ENCODE results near the gene PCDHGA12. TPM values are rescaled to one million over a fixed set of nuclear protein-coding genes. Genes with fewer than 3 reads are reported as not detected.
"Not testable (repeated sequence)": the region's sequence is repeated elsewhere in the genome, so short reads cannot be mapped to it uniquely, and the experiment has no call there.

Gene PCDHGA12
- total RNA-seq, 5 donors from 2014 or later (not counting 1 experiment from before 2014, with no cell fraction given): 0.09 to 0.53 (median 0.22) TPM; not detected in 1

GRCh38 chr5:141388661-141389060, 41.6 kb upstream of the PCDHGA12 start:
- no peak for DNase-seq
- peaks cover 12% of the 10 kb centered on the region for H3K9me3 ChIP-seq
- H3K4me3 Mint-ChIP-seq: no peak overlapping the region
- H3K4me1 ChIP-seq (ENCODE audit: control insufficient read depth in 1 of 2, extremely low read depth in 1 of 2, insufficient read depth in 2 of 2, low read length in 2 of 2): no peaks in the 10 kb centered on the region
- ATAC-seq (replicated peaks in 1 of 4): no peak
- H3K27ac ChIP-seq (ENCODE audit: low read length): no peak overlapping the region
- H3K4me1 Mint-ChIP-seq: no peaks in the 10 kb centered on the region
- H3K27me3 Mint-ChIP-seq: peaks cover 71 to 80% of the 10 kb centered on the region in 2 donors
- peaks cover 8 to 47% (median 28%) of the 10 kb centered on the region in 3 donors for H3K9me3 Mint-ChIP-seq
- H3K4me3 ChIP-seq (ENCODE audit: control insufficient read depth in 1 of 2, extremely low read depth in 1 of 2, low read length in 1 of 2): peak overlapping the region in 1 of 2 donors; percentile 17
- no peak overlapping the region for H3K27ac Mint-ChIP-seq
- ChIA-PET CTCF (no interaction called here), POLR2A (no interaction called here)
- H3K36me3 Mint-ChIP-seq: peaks cover 13% of the 10 kb centered on the region
- WGBS (ENCODE audit: insufficient coverage): 47% methylated on average over 2 of the region's 10 CpGs
- peaks cover 18 to 49% of the 10 kb centered on the region in 2 experiments for H3K27me3 ChIP-seq (replicated peaks in 1 of 2; ENCODE audit: control insufficient read depth in 2 of 2, extremely low read depth in 1 of 2, insufficient read depth in 2 of 2, low read length in 1 of 2)
- no peaks in the 10 kb centered on the region for H3K36me3 ChIP-seq (ENCODE audit: control insufficient read depth in 2 of 2, extremely low read depth in 1 of 2, insufficient read depth in 1 of 2, low read length in 1 of 2)

GRCh38 chr5:141389153-141390042, 40.9 kb upstream of the PCDHGA12 start:
- CTCF ChIA-PET: interaction anchor here in 1 of 2 donors (0.5 kb wide), 1 partner anchor 59 kb away, joined by 3 read pairs; the partner anchor contains the start of gene PCDHGA1
- ATAC-seq (replicated peaks in 1 of 4): no peak
- WGBS (ENCODE audit: insufficient coverage): 57% methylated on average over 77 of the region's 77 CpGs

GRCh38 chr5:141392429-141393198, 37.7 kb upstream of the PCDHGA12 start, which contains the start of gene PCDHGA8:
PCDHGA8 (plus strand) TSS chr5:141392633; CDS start chr5:141392814, 181 bp downstream.
- H3K4me1 Mint-ChIP-seq: no peaks in the 10 kb centered on the region
- H3K9me3 Mint-ChIP-seq: peaks cover 13 to 39% (median 26%) of the 10 kb centered on the region in 3 donors
- no peak within 1 kb of the TSS for H3K27ac ChIP-seq (ENCODE audit: low read length)
- H3K27me3 Mint-ChIP-seq: peaks cover 61 to 76% of the 10 kb centered on the region in 2 donors
- H3K4me1 ChIP-seq (ENCODE audit: control insufficient read depth in 1 of 2, extremely low read depth in 1 of 2, insufficient read depth in 2 of 2, low read length in 2 of 2): peaks cover 0 to under 1% of the 10 kb centered on the region in 2 experiments
- WGBS (ENCODE audit: insufficient coverage): 39% methylated on average over 30 of the region's 38 CpGs
- ATAC-seq (replicated peaks in 1 of 4) (no peak), DNase-seq (no peak)
- POLR2A ChIA-PET: interaction anchor here (0.6 to 0.7 kb wide), 2 partner anchors 62 to 574 kb away, joined by 3 to 9 read pairs; no protein-coding TSS in a partner anchor
- H3K4me3 Mint-ChIP-seq: peak within 1 kb of the TSS in 2 of 3 donors; percentile 21 to 27
- peak within 1 kb of the TSS in 1 of 2 donors; percentile 25 for H3K4me3 ChIP-seq (ENCODE audit: control insufficient read depth in 1 of 2, extremely low read depth in 1 of 2, low read length in 1 of 2)
- CTCF ChIA-PET: no interaction called here
- peaks cover 9% of the 10 kb centered on the region for H3K36me3 Mint-ChIP-seq
- peaks cover 29 to 51% of the 10 kb centered on the region in 2 experiments for H3K27me3 ChIP-seq (replicated peaks in 1 of 2; ENCODE audit: control insufficient read depth in 2 of 2, extremely low read depth in 1 of 2, insufficient read depth in 2 of 2, low read length in 1 of 2)
- no peaks in the 10 kb centered on the region for H3K36me3 ChIP-seq (ENCODE audit: control insufficient read depth in 2 of 2, extremely low read depth in 1 of 2, insufficient read depth in 1 of 2, low read length in 1 of 2)
- H3K9me3 ChIP-seq: peaks cover 7% of the 10 kb centered on the region
- peak within 1 kb of the TSS in 1 of 2 donors; percentile 46 for H3K27ac Mint-ChIP-seq

More at GRCh38 chr5:141389153-141390042, 40.9 kb upstream of the PCDHGA12 start:
- Mint-ChIP-seq H3K9me3 (peaks cover 13 to 53% (median 33%) of the 10 kb centered on the region in 3 donors), H3K27ac (no peak overlapping the region), H3K36me3 (peaks cover 16% of the 10 kb centered on the region), H3K27me3 (peaks cover 72 to 80% of the 10 kb centered on the region in 2 donors), H3K4me3 (peak overlapping the region in 1 of 3 donors; percentile 27), H3K4me1 (no peaks in the 10 kb centered on the region)
- Histone ChIP-seq H3K4me1 (ENCODE audit: control insufficient read depth in 1 of 2, extremely low read depth in 1 of 2, insufficient read depth in 2 of 2, low read length in 2 of 2) (no peaks in the 10 kb centered on the region), H3K27ac (ENCODE audit: low read length) (no peak overlapping the region), H3K27me3 (replicated peaks in 1 of 2; ENCODE audit: control insufficient read depth in 2 of 2, extremely low read depth in 1 of 2, insufficient read depth in 2 of 2, low read length in 1 of 2) (peaks cover 22 to 50% of the 10 kb centered on the region in 2 experiments), H3K4me3 (ENCODE audit: control insufficient read depth in 1 of 2, extremely low read depth in 1 of 2, low read length in 1 of 2) (peak overlapping the region in 1 of 2 donors; percentile 32), H3K36me3 (ENCODE audit: control insufficient read depth in 2 of 2, extremely low read depth in 1 of 2, insufficient read depth in 1 of 2, low read length in 1 of 2) (no peaks in the 10 kb centered on the region), H3K9me3 (peaks cover 13% of the 10 kb centered on the region)
- no peak for DNase-seq
- POLR2A ChIA-PET: no interaction called here

GRCh38 chr5:141393267-141393666, 37.0 kb upstream of the PCDHGA12 start:
- peaks cover 13 to 37% (median 25%) of the 10 kb centered on the region in 3 donors for H3K9me3 Mint-ChIP-seq
- Histone ChIP-seq H3K27me3 (replicated peaks in 1 of 2; ENCODE audit: control insufficient read depth in 2 of 2, extremely low read depth in 1 of 2, insufficient read depth in 2 of 2, low read length in 1 of 2) (peaks cover 28 to 53% of the 10 kb centered on the region in 2 experiments), H3K27ac (ENCODE audit: low read length) (no peak overlapping the region), H3K4me3 (ENCODE audit: control insufficient read depth in 1 of 2, extremely low read depth in 1 of 2, low read length in 1 of 2) (no peak overlapping the region), H3K36me3 (ENCODE audit: control insufficient read depth in 2 of 2, extremely low read depth in 1 of 2, insufficient read depth in 1 of 2, low read length in 1 of 2) (no peaks in the 10 kb centered on the region), H3K9me3 (peaks cover 6% of the 10 kb centered on the region), H3K4me1 (ENCODE audit: control insufficient read depth in 1 of 2, extremely low read depth in 1 of 2, insufficient read depth in 2 of 2, low read length in 2 of 2) (peaks cover 0 to 3% of the 10 kb centered on the region in 2 experiments)
- H3K27me3 Mint-ChIP-seq: peaks cover 61 to 75% of the 10 kb centered on the region in 2 donors
- ChIA-PET CTCF (no interaction called here), POLR2A (interaction anchor here in 1 of 2 donors (0.6 kb wide), 1 partner anchor 63 kb away, joined by 9 read pairs; no protein-coding TSS in a partner anchor)
- no peaks in the 10 kb centered on the region for H3K4me1 Mint-ChIP-seq
- H3K27ac Mint-ChIP-seq: no peak overlapping the region
- no peak for DNase-seq
- peaks cover 9% of the 10 kb centered on the region for H3K36me3 Mint-ChIP-seq
- WGBS (ENCODE audit: insufficient coverage): 51% methylated on average over 14 of the region's 21 CpGs
- H3K4me3 Mint-ChIP-seq: no peak overlapping the region
- ATAC-seq (replicated peaks in 1 of 4): no peak

- DNase-seq; H3K27ac ChIP-seq (ENCODE audit: low read length); H3K4me1 ChIP-seq (ENCODE audit: control insufficient read depth in 1 of 2, extremely low read depth in 1 of 2, insufficient read depth in 2 of 2, low read length in 2 of 2); H3K4me3 Mint-ChIP-seq; H3K27ac Mint-ChIP-seq; H3K36me3 Mint-ChIP-seq; H3K9me3 ChIP-seq; H3K4me1 Mint-ChIP-seq; ATAC-seq (replicated peaks in 1 of 4); H3K36me3 ChIP-seq (ENCODE audit: control insufficient read depth in 2 of 2, extremely low read depth in 1 of 2, insufficient read depth in 1 of 2, low read length in 1 of 2); POLR2A ChIA-PET; H3K4me3 ChIP-seq (ENCODE audit: control insufficient read depth in 1 of 2, extremely low read depth in 1 of 2, low read length in 1 of 2): not testable (repeated sequence)
- CTCF ChIA-PET: interaction anchor here in 1 of 2 donors (0.7 kb wide), 1 partner anchor 18 kb away, joined by 3 read pairs; the partner anchor contains the start of gene PCDHGA10
- H3K27me3 ChIP-seq (replicated peaks in 1 of 2; ENCODE audit: control insufficient read depth in 2 of 2, extremely low read depth in 1 of 2, insufficient read depth in 2 of 2, low read length in 1 of 2): peaks cover 33 to 51% of the 10 kb centered on the region in 2 experiments
- peaks cover 9 to 36% (median 26%) of the 10 kb centered on the region in 3 donors for H3K9me3 Mint-ChIP-seq
- WGBS (ENCODE audit: insufficient coverage): 45% methylated on average over 17 of the region's 53 CpGs
- H3K27me3 Mint-ChIP-seq: peaks cover 58 to 75% of the 10 kb centered on the region in 2 donors
Observed at GRCh38 chr5:141394401-141395187, 35.7 kb upstream of the PCDHGA12 start.

All from T-cell (primary cell).